SK-N-SH (cell line): ENCODE results near the gene SNN. TPM values are rescaled to one million over a fixed set of nuclear protein-coding genes. Genes with fewer than 3 reads are reported as not detected.
A peak's percentile ranks its signal among the peaks of the same experiment; 100 is the strongest.

Experiments used
- CTCF ChIA-PET: fragments of 300-600, 350-600 bp; formaldehyde crosslinking; extraction: SDS; loops from one replicate; lab custom pipeline; 2021; lab: Yijun Ruan, JAX
- POLR2A ChIA-PET: fragments of 350-600 bp; sonication (Branson Sonifier 250); formaldehyde crosslinking; extraction: SDS; loops from one replicate; lab custom pipeline; 2020; ENCODE audit warnings: antibody characterized with exemption, inconsistent platforms; lab: Yijun Ruan, JAX
- DNase-seq: peaks from one replicate; pipeline ENCODE4 v3.0.0; 2012
- H2AFZ ChIP-seq: fragments of 200-600 bp; sonication (generic); 2 replicates; pipeline ENCODE4 v1.8.1; 2016; ENCODE audit warnings: antibody characterized with exemption, mild to moderate bottlenecking, low read depth
- H3F3A ChIP-seq: fragments of 200-600 bp; sonication (generic); replicated peaks from 2 replicates; pipeline ENCODE3; 2016; ENCODE audit warnings: antibody characterized with exemption, mild to moderate bottlenecking; ENCODE audit not compliant: insufficient read depth
- H3K27ac ChIP-seq, 2 experiments: fragments of 200-500 bp in 1 of 2; fragments of 200-600 bp in 1 of 2; sonication (Bioruptor generic) in 1 of 2; sonication (generic), shearing (Covaris generic) in 1 of 2; 2 replicates each; pipeline versions ENCODE4 v1.5.1 to v1.6.1; 2014 to 2016; ENCODE audit warnings: low read depth in 2 of 2, inconsistent platforms in 1 of 2, low read length in 1 of 2, mild to moderate bottlenecking in 1 of 2, mixed read lengths in 1 of 2
- H3K27me3 ChIP-seq: fragments of 200-600 bp; sonication (generic), shearing (Covaris generic); 2 replicates; pipeline ENCODE4 v1.6.1; 2016; ENCODE audit warnings: mixed run types; ENCODE audit not compliant: insufficient read depth
- H3K36me3 ChIP-seq, 2 experiments: fragments of 200-500 bp in 1 of 2; fragments of 200-600 bp in 1 of 2; sonication (Bioruptor generic) in 1 of 2; sonication (generic) in 1 of 2; replicated peaks in 1 of 2; 2 replicates each; pipeline versions ENCODE3 to v1.5.1; 2014 to 2016; ENCODE audit warnings: low read length in 1 of 2, mild to moderate bottlenecking in 1 of 2; ENCODE audit not compliant: insufficient read depth in 2 of 2, control insufficient read depth in 1 of 2
- H3K4me1 ChIP-seq, 2 experiments: fragments of 200-500 bp in 1 of 2; fragments of 200-600 bp in 1 of 2; sonication (Bioruptor generic) in 1 of 2; sonication (generic), shearing (Covaris generic) in 1 of 2; 2 replicates each; pipeline versions ENCODE4 v1.5.1 to v1.6.1; 2014 to 2016; ENCODE audit warnings: low read depth in 1 of 2, low read length in 1 of 2, mixed run types in 1 of 2; ENCODE audit not compliant: insufficient read depth in 2 of 2, control insufficient read depth in 1 of 2
- H3K4me2 ChIP-seq: fragments of 200-600 bp; sonication (generic), shearing (Covaris generic); 2 replicates; pipeline ENCODE4 v1.6.1; 2017; ENCODE audit warnings: mixed run types
- H3K4me3 ChIP-seq, 2 experiments: fragments of 200-500 bp in 1 of 2; fragments of 200-600 bp in 1 of 2; sonication (Bioruptor generic) in 1 of 2; sonication (generic), shearing (Covaris generic) in 1 of 2; 2 replicates each; pipeline versions ENCODE4 v1.5.1 to v1.8.1; 2014 to 2016; ENCODE audit warnings: low read depth in 2 of 2, inconsistent platforms in 1 of 2, low read length in 1 of 2, mild to moderate bottlenecking in 1 of 2, mixed read lengths in 1 of 2, moderate library complexity in 1 of 2
- H3K79me2 ChIP-seq: fragments of 200-600 bp; sonication (generic); 2 replicates; pipeline ENCODE4 v1.8.1; 2017; ENCODE audit warnings: mild to moderate bottlenecking; ENCODE audit not compliant: insufficient read depth
- H3K9ac ChIP-seq: fragments of 200-600 bp; sonication (generic); 2 replicates; pipeline ENCODE4 v1.6.1; 2017; ENCODE audit warnings: mixed run types
- H3K9me2 ChIP-seq: fragments of 200-600 bp; sonication (generic); 2 replicates; pipeline ENCODE4 v1.6.1; 2017; ENCODE audit warnings: mixed run types
- H3K9me3 ChIP-seq: fragments of 200-600 bp; sonication (generic); 2 replicates; pipeline ENCODE4 v1.6.1; 2017; ENCODE audit warnings: mixed run types, mild to moderate bottlenecking, moderate library complexity
- H4K20me1 ChIP-seq: fragments of 200-600 bp; sonication (generic); 2 replicates; pipeline ENCODE4 v1.6.1; 2017; ENCODE audit warnings: mild to moderate bottlenecking, mixed run types; ENCODE audit not compliant: insufficient read depth
- CHD2 ChIP-seq: fragments of 150-350 bp; IDR thresholded peaks from 2 replicates; pipeline ENCODE4 v1.6.1; 2018; ENCODE audit warnings: low read length; ENCODE audit not compliant: partially characterized antibody
- CTCF ChIP-seq: fragments of 200-600 bp; sonication (generic); IDR thresholded peaks from 2 replicates; pipeline ENCODE4 v1.6.1; 2017; ENCODE audit warnings: antibody characterized with exemption, mild to moderate bottlenecking, moderate library complexity
- EZH2phosphoT487 ChIP-seq: fragments of 200-600 bp; sonication (generic); IDR thresholded peaks from 2 replicates; pipeline ENCODE4 v1.6.1; 2017; ENCODE audit warnings: low read depth, mixed run types, mild to moderate bottlenecking, antibody characterized with exemption, moderate library complexity, borderline replicate concordance
- FOSL2 ChIP-seq: IDR thresholded peaks from 2 replicates; pipeline ENCODE4 v1.4.0; 2012; ENCODE audit warnings: low read depth, mild to moderate bottlenecking, moderate library complexity, borderline replicate concordance
- GABPA ChIP-seq: IDR thresholded peaks from 2 replicates; pipeline ENCODE4 v1.4.0; 2012; ENCODE audit warnings: low read depth, mild to moderate bottlenecking
- GATA2 ChIP-seq: sonication (generic); formaldehyde crosslinking; IDR thresholded peaks from 2 replicates; pipeline ENCODE4 v1.5.0; 2020; ENCODE audit warnings: mild to moderate bottlenecking, missing genetic modification reagents
- POLR2AphosphoS5 ChIP-seq: IDR thresholded peaks from 2 replicates; pipeline ENCODE4 v1.6.1; 2012; ENCODE audit warnings: low read depth, low read length
- TAF1 ChIP-seq: IDR thresholded peaks from 2 replicates; pipeline ENCODE4 v1.6.1; 2012; ENCODE audit warnings: low read depth, mild to moderate bottlenecking, low read length, moderate library complexity, borderline replicate concordance
- TEAD4 ChIP-seq: IDR thresholded peaks from 2 replicates; pipeline ENCODE4 v1.4.0; 2012; ENCODE audit warnings: mild to moderate bottlenecking, borderline replicate concordance; ENCODE audit not compliant: insufficient read depth
- USF2 ChIP-seq: fragments of 150-350 bp; IDR thresholded peaks from 2 replicates; pipeline ENCODE4 v1.6.1; 2017; ENCODE audit warnings: antibody characterized with exemption, low read length, low read depth, borderline replicate concordance
- YY1 ChIP-seq: IDR thresholded peaks from 2 replicates; pipeline ENCODE4 v1.4.0; 2012; ENCODE audit warnings: low read depth, mild to moderate bottlenecking
- WGBS: methylation state at CpG from one replicate; pipeline ENCODE4 v1.1.6; 2017; ENCODE audit warnings: low lambda C conversion rate; 5-methylcytosine and 5-hydroxymethylcytosine counted together
- polyA plus RNA-seq, 3 experiments: library from polyadenylated mRNA; depleted of rRNA; stranded (reverse); fragments of >200 nt; gene quantifications; 2 replicates each; pipeline ENCODE4 v1.2.3, GENCODE V29; 2012
- TF ChIP-seq, protein P1 (sequence below): IDR thresholded peaks from 2 replicates; pipeline ENCODE4; 2012

The SNN gene
- polyA plus RNA-seq, 1 of the 3 experiments (the other 2 are of a cell fraction), result 15.4 TPM

DNA sequence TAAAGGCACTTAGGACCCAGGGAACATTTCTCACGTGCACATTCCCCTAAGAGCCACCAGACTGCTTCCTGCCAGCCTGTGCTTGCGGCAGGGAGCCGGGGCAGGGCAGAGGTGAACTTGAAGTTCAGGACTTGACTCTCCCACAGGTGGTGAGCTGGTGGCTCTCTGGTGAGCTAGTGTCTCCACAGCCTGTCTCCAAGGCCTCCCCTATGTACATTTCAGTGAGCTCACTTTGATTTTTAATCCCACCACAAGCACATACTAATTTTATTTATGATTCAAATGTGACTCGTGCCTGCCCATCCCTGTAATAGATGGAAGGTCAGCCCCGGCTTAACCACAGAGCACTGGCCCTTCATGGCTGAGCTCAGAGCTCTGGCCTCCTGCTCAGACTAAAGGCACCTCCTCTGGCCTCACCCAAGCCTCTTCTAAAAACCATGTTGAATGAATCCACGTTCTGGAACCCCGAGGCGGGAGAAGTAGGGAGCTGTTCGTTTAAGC lies 9.2 kb downstream of the SNN start (continued):
- TF ChIP-seq USF2 (no peak), GABPA (no peak)

DNA sequence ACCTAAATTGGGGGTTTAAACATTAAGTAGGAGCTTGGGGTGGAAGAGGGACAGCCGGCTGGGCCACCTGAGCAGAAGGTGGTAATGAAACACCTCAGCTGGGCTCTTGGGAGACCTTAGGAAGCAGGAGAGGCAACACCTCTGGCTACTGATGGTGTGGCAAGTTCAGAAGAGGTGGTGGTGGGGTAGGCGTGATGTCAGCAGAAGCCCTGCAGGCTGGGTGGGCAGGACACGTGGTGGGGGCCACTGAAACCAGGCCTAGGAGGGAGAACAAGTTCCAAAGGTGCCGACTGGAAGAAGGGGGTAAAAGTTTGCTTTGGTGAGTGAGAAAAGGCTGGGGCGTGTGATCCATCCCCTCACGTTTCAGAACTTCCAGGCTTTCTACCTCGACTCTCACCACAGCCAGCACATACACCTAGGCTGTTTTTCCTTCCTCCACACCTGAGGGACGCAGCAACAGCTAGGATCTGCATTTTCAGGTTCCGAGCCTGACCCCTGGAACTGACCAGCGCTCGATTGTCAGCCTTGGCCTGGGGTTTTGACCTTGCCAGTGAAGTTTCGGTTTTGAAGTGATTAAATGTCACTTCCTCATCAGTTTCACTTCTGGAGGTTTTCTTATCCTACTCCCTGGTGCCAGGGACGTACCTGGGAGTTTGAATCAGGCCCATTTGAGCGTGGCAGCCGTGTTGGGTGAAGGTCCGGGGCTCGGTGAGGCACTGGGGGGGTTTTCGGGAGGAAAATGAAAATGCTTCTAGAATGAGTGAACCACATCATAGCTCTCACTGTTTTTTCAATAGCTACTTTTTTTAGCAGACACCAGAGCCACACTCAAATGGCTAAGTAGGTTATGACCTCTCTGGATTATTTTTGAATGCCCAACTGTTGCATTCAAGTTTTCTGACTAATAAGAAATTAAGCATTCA lies 10.0 kb downstream of the SNN start:
- no peak overlapping the region for H3K4me3 ChIP-seq
- no peak for DNase-seq
- H3K4me1 ChIP-seq, result peaks cover 0 to 4% of the 10 kb centered on the region in 2 experiments; a peak in 2 of 4 replicates
- peak overlapping the region in 1 of 2 experiments; percentile 32; a peak in 1 of 4 replicates for H3K27ac ChIP-seq
- H3K9ac ChIP-seq, result no peak overlapping the region
- peaks cover 11% of the 10 kb centered on the region for H3F3A ChIP-seq
- peaks cover 24% of the 10 kb centered on the region for H3K79me2 ChIP-seq
- peaks cover 58% of the 10 kb centered on the region for H4K20me1 ChIP-seq
- no peaks in the 10 kb centered on the region for H3K9me3 ChIP-seq
- H2AFZ ChIP-seq, result no peak overlapping the region
- no peak overlapping the region for H3K4me2 ChIP-seq
- TF ChIP-seq GATA2 (no peak), TEAD4 (no peak), EZH2phosphoT487 (no peak), TAF1 (no peak), YY1 (no peak), FOSL2 (no peak), POLR2AphosphoS5 (no peak), CTCF (no peak), CHD2 (no peak)
- TF ChIP-seq, protein P1, sequence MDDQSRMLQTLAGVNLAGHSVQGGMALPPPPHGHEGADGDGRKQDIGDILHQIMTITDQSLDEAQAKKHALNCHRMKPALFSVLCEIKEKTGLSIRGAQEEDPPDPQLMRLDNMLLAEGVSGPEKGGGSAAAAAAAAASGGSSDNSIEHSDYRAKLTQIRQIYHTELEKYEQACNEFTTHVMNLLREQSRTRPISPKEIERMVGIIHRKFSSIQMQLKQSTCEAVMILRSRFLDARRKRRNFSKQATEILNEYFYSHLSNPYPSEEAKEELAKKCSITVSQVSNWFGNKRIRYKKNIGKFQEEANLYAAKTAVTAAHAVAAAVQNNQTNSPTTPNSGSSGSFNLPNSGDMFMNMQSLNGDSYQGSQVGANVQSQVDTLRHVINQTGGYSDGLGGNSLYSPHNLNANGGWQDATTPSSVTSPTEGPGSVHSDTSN, result no peak
- ChIA-PET CTCF (interaction anchor here (1.3 to 1.8 kb wide), 2 partner anchors 9 to 146 kb away, joined by 3 to 4 read pairs; no protein-coding TSS in a partner anchor), POLR2A (interaction anchor here (1.1 kb wide), 1 partner anchor 9 kb away, joined by 3 read pairs; no protein-coding TSS in a partner anchor)
- 96% methylated on average over 18 of the region's 18 CpGs for WGBS
- H3K9me2 ChIP-seq, result no peaks in the 10 kb centered on the region
- peaks cover 8 to 62% of the 10 kb centered on the region in 2 experiments for H3K36me3 ChIP-seq
- H3K27me3 ChIP-seq, result no peaks in the 10 kb centered on the region
